A549 (cell line): ENCODE data around the gene SMIM11. TPM values are rescaled to one million over a fixed set of nuclear protein-coding genes. Genes with fewer than 3 reads are reported as not detected.

Experiments
- ATAC-seq, 2 experiments: fragments of 200-7000 bp in 1 of 2; fragments of >200 bp in 1 of 2; cut with Nextera tagmentation in 1 of 2; cut with Tn5 transposase in 1 of 2; 3 replicates each; pipeline versions ENCODE4 v1.8.0 to v1.9.1; 2018 to 2020; ENCODE audit warnings: mild to moderate bottlenecking in 1 of 2, moderate library complexity in 1 of 2
- CTCF ChIA-PET: fragments of 300-600 bp; sonication (Branson Sonifier 250); formaldehyde crosslinking; extraction: SDS; loops from one replicate; lab custom pipeline; 2021; ENCODE audit warnings: antibody characterized with exemption, inconsistent platforms; lab: Yijun Ruan, JAX
- POLR2A ChIA-PET: fragments of 350-600 bp; formaldehyde crosslinking; extraction: SDS; loops from one replicate; lab custom pipeline; 2021; ENCODE audit warnings: antibody characterized with exemption, inconsistent platforms; lab: Yijun Ruan, JAX
- DNase-seq, 2 experiments: peaks; one replicate each; pipeline versions ENCODE4 v3.0.0 to v3.0.0-alpha.2; 2011 to 2016; ENCODE audit warnings: low read depth in 1 of 2, low spot score in 1 of 2
- FAIRE-seq: peaks from 2 replicates; lab custom pipeline; 2011; peaks lifted over from hg19 to GRCh38; lab: Jason Lieb, UNC
- H3K27ac ChIP-seq, 2 experiments: fragments of >200 bp; sonication (Bioruptor Twin); formaldehyde crosslinking; 3 replicates each; pipeline ENCODE4 v1.5.1; 2016 to 2017
- H3K4me1 ChIP-seq: fragments of >200 bp; sonication (Bioruptor Twin); formaldehyde crosslinking; 3 replicates; pipeline ENCODE4 v1.6.1; 2016
- H3K4me2 ChIP-seq: fragments of >200 bp; sonication (Bioruptor Twin); formaldehyde crosslinking; 3 replicates; pipeline ENCODE4 v1.6.1; 2016
- H3K4me3 ChIP-seq: fragments of >200 bp; sonication (Bioruptor Twin); formaldehyde crosslinking; 3 replicates; pipeline ENCODE4 v1.5.1; 2016
- H3K9me3 ChIP-seq: fragments of >200 bp; sonication (Bioruptor Twin); formaldehyde crosslinking; 3 replicates; pipeline ENCODE4 v1.6.1; 2016
- CBX2 ChIP-seq: fragments of 200-600 bp; sonication (generic); IDR thresholded peaks from 2 replicates; pipeline ENCODE4 v1.6.1; 2016; ENCODE audit warnings: low read depth, mild to moderate bottlenecking, borderline replicate concordance
- CHD4 ChIP-seq: fragments of 200-600 bp; sonication (generic); IDR thresholded peaks from 2 replicates; pipeline ENCODE4 v1.6.1; 2016; ENCODE audit warnings: antibody characterized with exemption, mild to moderate bottlenecking, borderline replicate concordance
- EHF ChIP-seq: fragments of 250-450 bp; sonication (Bioruptor Pico); IDR thresholded peaks from 2 replicates; pipeline ENCODE4 v1.5.0; 2020; ENCODE audit warnings: mild to moderate bottlenecking
- FOSL2 ChIP-seq, 2 experiments: fragments of 450-650 bp in 1 of 2; fragments of >200 bp in 1 of 2; sonication (Bioruptor Twin) in 1 of 2; formaldehyde crosslinking; IDR thresholded peaks; 2 replicates each; pipeline versions ENCODE4 v1.5.0 to v1.6.1; 2016 to 2020; ENCODE audit warnings: mild to moderate bottlenecking in 1 of 2, moderate library complexity in 1 of 2
- FOXS1 ChIP-seq: fragments of 250-450 bp; sonication (Bioruptor Pico); IDR thresholded peaks from 2 replicates; pipeline ENCODE4 v1.5.0; 2020; ENCODE audit warnings: mild to moderate bottlenecking, moderate library complexity
- GATA3 ChIP-seq: IDR thresholded peaks from 2 replicates; pipeline ENCODE4 v1.6.1; 2012; ENCODE audit warnings: borderline replicate concordance
- HOXA7 ChIP-seq: fragments of 250-450 bp; sonication (Bioruptor Pico); IDR thresholded peaks from 2 replicates; pipeline ENCODE4 v1.5.0; 2020; ENCODE audit warnings: mild to moderate bottlenecking, moderate library complexity
- HOXB13 ChIP-seq: fragments of 250-450 bp; sonication (Bioruptor Pico); IDR thresholded peaks from 2 replicates; pipeline ENCODE4 v1.5.0; 2020; ENCODE audit warnings: low read depth, mild to moderate bottlenecking, moderate library complexity
- HOXB5 ChIP-seq: fragments of 250-450 bp; sonication (Bioruptor Pico); IDR thresholded peaks from 2 replicates; pipeline ENCODE4 v1.5.0; 2020; ENCODE audit warnings: mild to moderate bottlenecking, moderate library complexity
- JUN ChIP-seq, 2 experiments: fragments of >200 bp; sonication (Bioruptor Twin); formaldehyde crosslinking; IDR thresholded peaks; 2 replicates in 1 of 2; 3 replicates in 1 of 2; pipeline ENCODE4 v1.6.1; 2016 to 2017
- KDM1A ChIP-seq: fragments of 200-600 bp; sonication (generic); IDR thresholded peaks from 2 replicates; pipeline ENCODE4 v1.6.1; 2016; ENCODE audit warnings: low read depth, mild to moderate bottlenecking
- MAFK ChIP-seq: fragments of 450-650 bp; IDR thresholded peaks from 2 replicates; pipeline ENCODE4 v1.6.1; 2014; ENCODE audit not compliant: partially characterized antibody
- NR3C1 ChIP-seq: fragments of >200 bp; sonication (Bioruptor Twin); formaldehyde crosslinking; IDR thresholded peaks from 3 replicates; pipeline ENCODE4 v1.6.1; 2017
- PHF8 ChIP-seq: fragments of 200-600 bp; sonication (generic); IDR thresholded peaks from 2 replicates; pipeline ENCODE4 v1.6.1; 2016; ENCODE audit warnings: low read depth, mild to moderate bottlenecking, antibody characterized with exemption, moderate library complexity, borderline replicate concordance
- RFX5 ChIP-seq: fragments of 450-650 bp; IDR thresholded peaks from 2 replicates; pipeline ENCODE4 v1.7.1; 2014; ENCODE audit warnings: antibody characterized with exemption, mild to moderate bottlenecking, moderate library complexity
- RNF2 ChIP-seq: fragments of 200-600 bp; sonication (generic); IDR thresholded peaks from 2 replicates; pipeline ENCODE4 v1.6.1; 2016; ENCODE audit warnings: low read depth, mild to moderate bottlenecking, antibody characterized with exemption, moderate library complexity, borderline replicate concordance
- TFCP2L1 ChIP-seq: fragments of 250-450 bp; sonication (Bioruptor Pico); IDR thresholded peaks from 2 replicates; pipeline ENCODE4 v1.5.0; 2021; ENCODE audit warnings: mild to moderate bottlenecking
- TP53 ChIP-seq: fragments of 250-450 bp; sonication (Bioruptor Pico); IDR thresholded peaks from 2 replicates; pipeline ENCODE4 v1.5.0; 2021; ENCODE audit warnings: mild to moderate bottlenecking, moderate library complexity
- ZNF302 ChIP-seq: fragments of 250-450 bp; sonication (Bioruptor Pico); IDR thresholded peaks from 2 replicates; pipeline ENCODE4 v1.9.0; 2021; ENCODE audit warnings: inconsistent platforms, mild to moderate bottlenecking, moderate library complexity
- WGBS: methylation state at CpG from one replicate; pipeline ENCODE4 v1.1.6; 2017; ENCODE audit errors: missing lambda C conversion rate; 5-methylcytosine and 5-hydroxymethylcytosine counted together
- polyA plus RNA-seq, 4 experiments: library from polyadenylated mRNA; depleted of rRNA in 3 of 4; stranded (reverse); fragments of >200 nt; fragmentation: RNase III in 1 of 4; extraction: RNeasy Plus Mini Kit Qiagen cat#74134 plus additional on column Dnase treatment in 1 of 4; gene quantifications; 2 replicates in 3 of 4; 3 replicates in 1 of 4; pipeline ENCODE4 v1.2.3, GENCODE V29; 2011 to 2017
- TF ChIP-seq, protein P1 (sequence below): IDR thresholded peaks from 2 replicates; pipeline ENCODE4 v1.6.1; 2012
- TF ChIP-seq, protein P2 (sequence below): IDR thresholded peaks from 2 replicates; pipeline ENCODE4 v1.6.1; 2012
- TF ChIP-seq, protein P3 (sequence below): fragments of >200 bp; sonication (Bioruptor Twin); formaldehyde crosslinking; IDR thresholded peaks from 2 replicates; pipeline ENCODE4 v1.6.1; 2016

Gene SMIM11
- polyA plus RNA-seq, 2 of the 4 experiments (the other 2 are of a cell fraction), result 16.9 to 22.8 TPM

DNA sequence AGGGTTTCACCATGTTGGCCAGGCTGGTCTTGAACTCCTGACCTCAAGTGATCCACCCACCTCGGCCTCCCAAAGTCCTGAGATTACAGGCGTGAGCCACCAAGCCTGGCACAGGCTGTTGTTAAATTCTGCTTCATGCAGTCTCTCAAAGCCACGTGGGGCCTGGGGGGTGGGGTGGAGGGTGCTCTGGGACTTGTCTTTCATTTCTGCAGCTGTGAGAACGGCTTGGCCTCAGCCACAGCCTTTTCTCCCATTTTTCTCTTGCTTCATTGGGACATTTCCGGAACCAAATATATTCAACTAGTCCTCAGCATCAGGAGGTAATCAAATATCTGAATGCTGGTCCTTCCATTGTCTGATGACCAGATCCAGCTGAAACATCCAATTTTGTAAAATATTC, 39.1 kb upstream of the SMIM11 start:
- H3K4me1 ChIP-seq, result no peaks in the 10 kb centered on the region
- POLR2A ChIA-PET, result no interaction called here
- no peak overlapping the region for H3K4me3 ChIP-seq
- H3K4me2 ChIP-seq, result no peak overlapping the region
- TF ChIP-seq NR3C1 (no peak), TP53 (CRISPR knock-in tag) (no peak), MAFK (no peak), JUN (IDR thresholded peaks at IDR 0.05) (no peak), HOXB5 (no peak), CHD4 (no peak), RNF2 (no peak), RFX5 (no peak)
- TF ChIP-seq, protein P1, sequence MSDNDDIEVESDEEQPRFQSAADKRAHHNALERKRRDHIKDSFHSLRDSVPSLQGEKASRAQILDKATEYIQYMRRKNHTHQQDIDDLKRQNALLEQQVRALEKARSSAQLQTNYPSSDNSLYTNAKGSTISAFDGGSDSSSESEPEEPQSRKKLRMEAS, result no peak
- no peak for ATAC-seq
- no peak for FAIRE-seq
- no peak for DNase-seq
- CTCF ChIA-PET, result interaction anchor here (0.7 to 1.1 kb wide), 3 partner anchors 25 to 413 kb away, joined by 3 read pairs; no protein-coding TSS in a partner anchor
- H3K27ac ChIP-seq, result no peak overlapping the region
- H3K9me3 ChIP-seq, result no peaks in the 10 kb centered on the region
- 35% methylated on average over 5 of the region's 5 CpGs for WGBS

- ChIA-PET CTCF (interaction anchor here (0.7 to 1.4 kb wide), 4 partner anchors 24 to 413 kb away, joined by 3 to 5 read pairs (median 3); no protein-coding TSS in a partner anchor), POLR2A (no interaction called here)
- FAIRE-seq (no peak), ATAC-seq (no peak), DNase-seq (no peak)
- WGBS, result 66% methylated on average over 11 of the region's 13 CpGs
- no peak overlapping the region for H3K4me3 ChIP-seq
- no peaks in the 10 kb centered on the region for H3K4me1 ChIP-seq
- no peak overlapping the region for H3K27ac ChIP-seq
- no peaks in the 10 kb centered on the region for H3K9me3 ChIP-seq
- TF ChIP-seq, protein P2, sequence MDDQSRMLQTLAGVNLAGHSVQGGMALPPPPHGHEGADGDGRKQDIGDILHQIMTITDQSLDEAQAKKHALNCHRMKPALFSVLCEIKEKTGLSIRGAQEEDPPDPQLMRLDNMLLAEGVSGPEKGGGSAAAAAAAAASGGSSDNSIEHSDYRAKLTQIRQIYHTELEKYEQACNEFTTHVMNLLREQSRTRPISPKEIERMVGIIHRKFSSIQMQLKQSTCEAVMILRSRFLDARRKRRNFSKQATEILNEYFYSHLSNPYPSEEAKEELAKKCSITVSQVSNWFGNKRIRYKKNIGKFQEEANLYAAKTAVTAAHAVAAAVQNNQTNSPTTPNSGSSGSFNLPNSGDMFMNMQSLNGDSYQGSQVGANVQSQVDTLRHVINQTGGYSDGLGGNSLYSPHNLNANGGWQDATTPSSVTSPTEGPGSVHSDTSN, result no peak
- no peak for TF ChIP-seq PHF8
- TF ChIP-seq KDM1A, result no peak
- TF ChIP-seq CBX2, result no peak
- TF ChIP-seq FOXS1 (CRISPR knock-in tag), result no peak
- TF ChIP-seq GATA3, result no peak
- TF ChIP-seq EHF (CRISPR knock-in tag), result no peak
- no peak for TF ChIP-seq RFX5
- no peak for TF ChIP-seq TP53 (CRISPR knock-in tag)
- TF ChIP-seq ZNF302 (CRISPR knock-in tag), result no peak
- TF ChIP-seq HOXB13 (CRISPR knock-in tag), result no peak
- H3K4me2 ChIP-seq, result no peak overlapping the region
These were observed 38.4 kb upstream of the SMIM11 start for GRCh38 chr21:34336756-34337391.

DNA sequence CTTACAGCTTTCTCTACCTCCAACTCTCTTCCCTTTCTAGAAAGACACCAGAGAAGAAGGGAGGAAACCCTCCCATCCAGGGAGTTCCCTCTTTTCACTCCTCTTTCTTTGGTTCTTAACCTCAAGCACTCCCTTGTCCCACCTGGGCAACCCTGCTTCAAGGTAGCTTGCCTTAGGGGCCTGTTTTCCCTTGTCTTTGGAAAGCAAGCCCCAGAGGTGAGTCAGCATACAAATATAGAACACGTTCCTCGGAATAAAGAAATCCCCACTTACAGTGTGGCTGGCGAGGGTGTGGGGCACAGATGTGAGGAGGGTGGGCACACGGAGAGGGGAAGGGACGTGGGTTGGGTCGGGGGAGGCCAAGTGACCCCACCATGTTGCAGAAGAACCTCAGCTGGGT, 37.6 kb upstream of the SMIM11 start:
- ATAC-seq (no peak), FAIRE-seq (no peak), DNase-seq (no peak)
- Histone ChIP-seq H3K9me3 (no peaks in the 10 kb centered on the region), H3K4me2 (no peak overlapping the region), H3K4me1 (no peaks in the 10 kb centered on the region), H3K27ac (no peak overlapping the region), H3K4me3 (no peak overlapping the region)
- 3% methylated on average over 6 of the region's 6 CpGs for WGBS
- ChIA-PET CTCF (interaction anchor here (0.8 to 1.5 kb wide), 3 partner anchors 10 to 414 kb away, joined by 3 to 5 read pairs (median 3); no protein-coding TSS in a partner anchor), POLR2A (no interaction called here)
- TF ChIP-seq CHD4 (no peak), TFCP2L1 (no peak), FOXS1 (CRISPR knock-in tag) (no peak), TP53 (CRISPR knock-in tag) (no peak), NR3C1 (no peak), HOXA7 (CRISPR knock-in tag) (no peak), FOSL2 (IDR thresholded peaks at IDR 0.05) (no peak), FOSL2 (CRISPR knock-in tag; IDR thresholded peaks at IDR 0.05) (no peak), GATA3 (no peak), KDM1A (no peak)
- TF ChIP-seq, protein P3, sequence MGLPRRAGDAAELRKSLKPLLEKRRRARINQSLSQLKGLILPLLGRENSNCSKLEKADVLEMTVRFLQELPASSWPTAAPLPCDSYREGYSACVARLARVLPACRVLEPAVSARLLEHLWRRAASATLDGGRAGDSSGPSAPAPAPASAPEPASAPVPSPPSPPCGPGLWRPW, result no peak
